Testis (tissue), 3 donors: Measurements from ENCODE around the gene NRAP. TPM values are rescaled to one million over a fixed set of nuclear protein-coding genes. Genes with fewer than 3 reads are reported as not detected.

ENCODE experiments used
- DNase-seq: peaks from one replicate; pipeline ENCODE4 v3.0.0-alpha.2; 2019
- H3K27ac ChIP-seq, 2 donors: fragments of 200-600 bp; sonication (generic); one replicate each; pipeline ENCODE4 v1.5.1; 2019
- H3K27me3 ChIP-seq: fragments of 200-600 bp; sonication (generic); one replicate; pipeline ENCODE4 v1.5.1; 2019
- H3K36me3 ChIP-seq: fragments of 200-600 bp; sonication (generic); one replicate; pipeline ENCODE4 v1.5.1; 2017; ENCODE audit warnings: low read depth; ENCODE audit errors: missing control alignments
- H3K4me1 ChIP-seq: fragments of 200-600 bp; sonication (generic); one replicate; pipeline ENCODE4 v1.5.1; 2019
- H3K4me3 ChIP-seq, 2 donors: fragments of 200-600 bp; sonication (generic); one replicate each; pipeline ENCODE4 v1.5.1; 2017 to 2019
- H3K9me3 ChIP-seq: fragments of 200-600 bp; sonication (generic); one replicate; pipeline ENCODE4 v1.5.1; 2017
- CTCF ChIP-seq, 3 experiments: fragments of 450-650 bp in 2 of 3; fragments of 200-600 bp in 1 of 3; sonication (generic) in 1 of 3; IDR thresholded peaks; one replicate each; pipeline ENCODE4 v1.5.1; 2016 to 2019; ENCODE audit warnings: antibody characterized with exemption in 3 of 3, mild to moderate bottlenecking in 2 of 3, moderate library complexity in 1 of 3
- POLR2A ChIP-seq: fragments of 450-650 bp; IDR thresholded peaks from one replicate; pipeline ENCODE4 v1.6.1; 2017; ENCODE audit warnings: antibody characterized with exemption, mild to moderate bottlenecking, moderate library complexity
- WGBS, 2 donors: methylation state at CpG; one replicate each; pipeline ENCODE4 v1.1.5; 2018; 5-methylcytosine and 5-hydroxymethylcytosine counted together
- intact Hi-C: fragments of 100-400 bp; cut with DNase I; formaldehyde crosslinking; loops from one replicate; pipeline ENCODE4 v1.15.1; 2023; ENCODE audit warnings: low total_unique reads
- polyA plus RNA-seq: library from polyadenylated mRNA; stranded (reverse); fragments of 350-450 nt; fragmentation: Illumina TruSeq; extraction: RNeasy Lipid Tissue Mini Kit (QIAGEN cat#74804); gene quantifications from one replicate; pipeline ENCODE4 v1.2.3, GENCODE V29; 2014; ENCODE audit warnings: low read depth, low replicate concordance; ENCODE audit not compliant: insufficient read depth
- total RNA-seq, 2 donors: library from RNA; depleted of rRNA; stranded (reverse); fragments of >200 nt; gene quantifications; one replicate each; pipeline ENCODE4 v1.2.3, GENCODE V29; 2016

NRAP gene
- total and polyA plus RNA-seq, 3 donors from 2014 or later, result 2.1 to 7.9 (median 2.8) TPM

GRCh38 chr10:113690749-113691148 lies 26.9 kb upstream of the NRAP start:
- Histone ChIP-seq H3K27me3 (no peaks in the 10 kb centered on the region), H3K27ac (no peak overlapping the region), H3K4me1 (no peaks in the 10 kb centered on the region), H3K4me3 (no peak overlapping the region), H3K36me3 (no peaks in the 10 kb centered on the region), H3K9me3 (no peaks in the 10 kb centered on the region)
- no peak for DNase-seq
- no peak for TF ChIP-seq CTCF (IDR thresholded peaks at IDR 0.05)
- TF ChIP-seq POLR2A, result no peak
- 57 to 61% methylated on average over 3 of the region's 3 CpGs for WGBS, 2 donors
- intact Hi-C loops, result no loop called here

- intact Hi-C loops, result no loop called here
- no peaks in the 10 kb centered on the region for H3K4me1 ChIP-seq
- no peaks in the 10 kb centered on the region for H3K36me3 ChIP-seq
- DNase-seq, result no peak
- H3K9me3 ChIP-seq, result no peaks in the 10 kb centered on the region
- H3K27ac ChIP-seq, result no peak overlapping the region
- no peak overlapping the region for H3K4me3 ChIP-seq
- 69 to 73% methylated on average over 3 of the region's 3 CpGs for WGBS, 2 donors
- no peak for TF ChIP-seq POLR2A
- no peak for TF ChIP-seq CTCF (IDR thresholded peaks at IDR 0.05)
- no peaks in the 10 kb centered on the region for H3K27me3 ChIP-seq
Observed at GRCh38 chr10:113689574-113689973, 25.7 kb upstream of the NRAP start.

GRCh38 chr10:113689057-113689456 lies 25.2 kb upstream of the NRAP start:
- H3K4me1 ChIP-seq, result no peaks in the 10 kb centered on the region
- intact Hi-C loops, result no loop called here
- no peaks in the 10 kb centered on the region for H3K9me3 ChIP-seq
- no peak overlapping the region for H3K4me3 ChIP-seq
- 90 to 100% methylated on average over 1 of the region's 1 CpG for WGBS, 2 donors
- no peak overlapping the region for H3K27ac ChIP-seq
- no peaks in the 10 kb centered on the region for H3K27me3 ChIP-seq
- TF ChIP-seq POLR2A, result no peak
- TF ChIP-seq CTCF (IDR thresholded peaks at IDR 0.05), result no peak
- H3K36me3 ChIP-seq, result no peaks in the 10 kb centered on the region
- DNase-seq, result no peak

- Histone ChIP-seq H3K36me3 (no peaks in the 10 kb centered on the region), H3K4me1 (no peaks in the 10 kb centered on the region), H3K27ac (no peak overlapping the region), H3K9me3 (no peaks in the 10 kb centered on the region), H3K4me3 (no peak overlapping the region), H3K27me3 (no peaks in the 10 kb centered on the region)
- WGBS, 2 donors, result 90 to 97% methylated on average over 4 of the region's 4 CpGs
- intact Hi-C loops, result no loop called here
- no peak for TF ChIP-seq CTCF (IDR thresholded peaks at IDR 0.05)
- no peak for TF ChIP-seq POLR2A
- no peak for DNase-seq
Observed at GRCh38 chr10:113687037-113687436, 23.2 kb upstream of the NRAP start.

- Histone ChIP-seq H3K4me3 (no peak overlapping the region), H3K27ac (no peak overlapping the region), H3K9me3 (no peaks in the 10 kb centered on the region), H3K27me3 (no peaks in the 10 kb centered on the region), H3K36me3 (no peaks in the 10 kb centered on the region), H3K4me1 (no peaks in the 10 kb centered on the region)
- intact Hi-C loops, result no loop called here
- TF ChIP-seq CTCF (IDR thresholded peaks at IDR 0.05) (no peak), POLR2A (no peak)
- DNase-seq, result no peak
- 91 to 93% methylated on average over 3 of the region's 3 CpGs for WGBS, 2 donors
Observed at GRCh38 chr10:113686028-113686427, 22.2 kb upstream of the NRAP start.
